H1 (cell line): Measurements from ENCODE around the gene KIDINS220. TPM values are rescaled to one million over a fixed set of nuclear protein-coding genes. Genes with fewer than 3 reads are reported as not detected.
A peak's percentile ranks its signal among the peaks of the same experiment; 100 is the strongest.

Experiments
- CTCF ChIA-PET: fragments of 300-600 bp; sonication (Branson Sonifier 250); formaldehyde crosslinking; loops from one replicate; lab custom pipeline; 2021; ENCODE audit not compliant: partially characterized antibody; lab: Charles Lee
- POLR2A ChIA-PET: fragments of 300-600 bp; sonication (Branson Sonifier 250); formaldehyde crosslinking; loops from one replicate; lab custom pipeline; 2021; ENCODE audit warnings: inconsistent platforms; ENCODE audit not compliant: partially characterized antibody; lab: Charles Lee
- DNase-seq, 2 experiments: peaks; one replicate each; pipeline versions ENCODE4 v3.0.0 to v3.0.0-alpha.2; 2010 to 2022; ENCODE audit warnings: low spot score in 2 of 2, low read depth in 1 of 2, mixed read lengths in 1 of 2
- FAIRE-seq: peaks from 2 replicates; lab custom pipeline; 2011; peaks lifted over from hg19 to GRCh38; lab: Jason Lieb, UNC
- H2AFZ ChIP-seq: 2 replicates; pipeline ENCODE4 v1.8.1; 2012; ENCODE audit warnings: low read length, inconsistent platforms
- H2AK5ac ChIP-seq: 2 replicates; pipeline ENCODE4 v1.6.1; 2013; ENCODE audit warnings: low read depth, low read length
- H2BK120ac ChIP-seq: replicated peaks from 2 replicates; pipeline ENCODE3; 2013; ENCODE audit warnings: low read depth, low read length, inconsistent platforms
- H2BK12ac ChIP-seq: 2 replicates; pipeline ENCODE4 v1.6.1; 2013; ENCODE audit warnings: low read depth, low read length
- H2BK15ac ChIP-seq: 2 replicates; pipeline ENCODE4 v1.6.1; 2013; ENCODE audit warnings: low read length
- H2BK20ac ChIP-seq: 2 replicates; pipeline ENCODE4 v1.6.1; 2013; ENCODE audit warnings: low read length
- H2BK5ac ChIP-seq: 2 replicates; pipeline ENCODE4 v1.6.1; 2013; ENCODE audit warnings: low read depth, low read length
- H3K14ac ChIP-seq: 2 replicates; pipeline ENCODE4 v1.6.1; 2013; ENCODE audit warnings: inconsistent platforms; ENCODE audit not compliant: insufficient read length
- H3K18ac ChIP-seq: 2 replicates; pipeline ENCODE4 v1.6.1; 2013; ENCODE audit warnings: low read length; ENCODE audit errors: extremely low read depth
- H3K23ac ChIP-seq: 2 replicates; pipeline ENCODE4 v1.6.1; 2013; ENCODE audit warnings: inconsistent platforms; ENCODE audit not compliant: insufficient read length
- H3K23me2 ChIP-seq: 2 replicates; pipeline ENCODE4 v1.6.1; 2013; ENCODE audit warnings: low read depth, low read length
- H3K27ac ChIP-seq: 2 replicates; pipeline ENCODE4 v1.6.1; 2011; ENCODE audit warnings: low read depth, low read length, inconsistent platforms
- H3K27me3 ChIP-seq, 4 experiments: replicated peaks in 1 of 4; 1 replicate in 1 of 4; 2 replicates in 3 of 4; pipeline versions ENCODE4 v1.6.1 to v1.8.1; 2011 to 2013; ENCODE audit warnings: low read length in 3 of 4, mild to moderate bottlenecking in 3 of 4, inconsistent platforms in 2 of 4, mixed read lengths in 2 of 4, moderate library complexity in 1 of 4; ENCODE audit not compliant: control insufficient read depth in 3 of 4, insufficient read depth in 3 of 4; ENCODE audit errors: extremely low read depth in 1 of 4
- H3K36me3 ChIP-seq, 4 experiments: 2 replicates each; pipeline versions ENCODE4 v1.6.1 to v1.8.1; 2011 to 2013; ENCODE audit warnings: mild to moderate bottlenecking in 4 of 4, low read length in 3 of 4, moderate library complexity in 2 of 4, control low read depth in 1 of 4, inconsistent platforms in 1 of 4; ENCODE audit not compliant: insufficient read depth in 4 of 4, control insufficient read depth in 2 of 4
- H3K4ac ChIP-seq: replicated peaks from 2 replicates; pipeline ENCODE3; 2013; ENCODE audit warnings: low read length, low read depth, mixed read lengths, inconsistent platforms; ENCODE audit not compliant: insufficient read length
- H3K4me1 ChIP-seq, 4 experiments: replicated peaks in 1 of 4; 1 replicate in 1 of 4; 2 replicates in 3 of 4; pipeline versions ENCODE4 v1.6.1 to v1.8.1; 2011 to 2013; ENCODE audit warnings: low read length in 3 of 4, inconsistent platforms in 2 of 4, mixed read lengths in 1 of 4; ENCODE audit not compliant: insufficient read depth in 4 of 4, control insufficient read depth in 3 of 4
- H3K4me2 ChIP-seq, 2 experiments: 2 replicates each; pipeline versions ENCODE4 v1.6.1 to v1.8.1; 2011 to 2013; ENCODE audit warnings: low read depth in 2 of 2, low read length in 2 of 2, control low read depth in 1 of 2, inconsistent platforms in 1 of 2, mild to moderate bottlenecking in 1 of 2; ENCODE audit not compliant: insufficient read depth in 1 of 2
- H3K4me3 ChIP-seq, 4 experiments: fragments of 200-600, 300-600 bp in 1 of 4; sonication (generic), shearing (Covaris generic), sonication (Bioruptor Twin) in 1 of 4; 2 replicates each; pipeline versions ENCODE4 v1.5.1 to v1.8.1; 2011 to 2016; ENCODE audit warnings: low read length in 4 of 4, low read depth in 3 of 4, control low read depth in 2 of 4, inconsistent platforms in 2 of 4, mild to moderate bottlenecking in 2 of 4, mixed read lengths in 1 of 4, moderate library complexity in 1 of 4; ENCODE audit not compliant: insufficient read depth in 2 of 4; ENCODE audit errors: extremely low read depth in 1 of 4
- H3K56ac ChIP-seq: replicated peaks from 2 replicates; pipeline ENCODE3; 2013; ENCODE audit warnings: low read depth, mild to moderate bottlenecking, mixed read lengths, low read length, inconsistent platforms; ENCODE audit not compliant: insufficient read length
- H3K79me1 ChIP-seq: 2 replicates; pipeline ENCODE4 v1.6.1; 2013; ENCODE audit warnings: low read depth, low read length, control low read depth
- H3K79me2 ChIP-seq, 2 experiments: 2 replicates each; pipeline versions ENCODE4 v1.6.1 to v1.8.1; 2012 to 2013; ENCODE audit warnings: low read length in 2 of 2, mild to moderate bottlenecking in 2 of 2, inconsistent platforms in 1 of 2; ENCODE audit not compliant: insufficient read depth in 2 of 2, control insufficient read depth in 1 of 2
- H3K9ac ChIP-seq, 4 experiments: replicated peaks in 1 of 4; 1 replicate in 1 of 4; 2 replicates in 3 of 4; pipeline versions ENCODE4 v1.6.1 to v1.8.1; 2011 to 2013; ENCODE audit warnings: low read depth in 3 of 4, low read length in 3 of 4, control low read depth in 2 of 4, mild to moderate bottlenecking in 2 of 4, moderate library complexity in 2 of 4, inconsistent platforms in 1 of 4; ENCODE audit errors: extremely low read depth in 1 of 4
- H3K9me3 ChIP-seq, 2 experiments: 2 replicates each; pipeline versions ENCODE4 v1.6.1 to v1.8.1; 2012 to 2013; ENCODE audit warnings: mild to moderate bottlenecking in 2 of 2, moderate library complexity in 2 of 2, control low read depth in 1 of 2, inconsistent platforms in 1 of 2, low read depth in 1 of 2, low read length in 1 of 2, mixed read lengths in 1 of 2; ENCODE audit not compliant: insufficient read depth in 2 of 2
- H4K20me1 ChIP-seq, 2 experiments: replicated peaks in 1 of 2; 2 replicates each; pipeline versions ENCODE3 to v1.8.1; 2011 to 2013; ENCODE audit warnings: inconsistent platforms in 2 of 2, low read length in 2 of 2, mild to moderate bottlenecking in 1 of 2; ENCODE audit not compliant: insufficient read depth in 2 of 2, control insufficient read depth in 1 of 2
- H4K5ac ChIP-seq: 2 replicates; pipeline ENCODE4 v1.6.1; 2013; ENCODE audit warnings: low read length, low read depth, mixed read lengths, inconsistent platforms; ENCODE audit not compliant: insufficient read length
- H4K8ac ChIP-seq: 2 replicates; pipeline ENCODE4 v1.8.0; 2013; ENCODE audit warnings: mild to moderate bottlenecking, moderate library complexity, low read length, inconsistent platforms; ENCODE audit not compliant: insufficient read depth; ENCODE audit errors: extremely low read depth
- H4K91ac ChIP-seq: replicated peaks from 2 replicates; pipeline ENCODE3; 2013; ENCODE audit warnings: low read length, mixed read lengths, inconsistent platforms; ENCODE audit not compliant: insufficient read length
- ATF3 ChIP-seq: IDR thresholded peaks from 2 replicates; pipeline ENCODE4 v1.6.1; 2011; ENCODE audit warnings: low read depth, mild to moderate bottlenecking, low read length; ENCODE audit not compliant: insufficient read depth
- BACH1 ChIP-seq: IDR thresholded peaks from 2 replicates; pipeline ENCODE4 v1.6.1; 2012; ENCODE audit warnings: low read length, improper control_type of control experiment
- EGR1 ChIP-seq: IDR thresholded peaks from 2 replicates; pipeline ENCODE4 v1.6.1; 2011; ENCODE audit warnings: low read depth, low read length, borderline replicate concordance
- EP300 ChIP-seq, 2 experiments: IDR thresholded peaks; 1 replicate in 1 of 2; 2 replicates in 1 of 2; pipeline ENCODE4 v1.6.1; 2011 to 2012; ENCODE audit warnings: low read depth in 2 of 2, low read length in 2 of 2, mild to moderate bottlenecking in 2 of 2, borderline replicate concordance in 1 of 2, inconsistent platforms in 1 of 2, moderate library complexity in 1 of 2
- MAFK ChIP-seq: IDR thresholded peaks from 2 replicates; pipeline ENCODE4 v1.6.1; 2012; ENCODE audit warnings: low read depth, mild to moderate bottlenecking, improper control_type of control experiment, low read length
- RBBP5 ChIP-seq: IDR thresholded peaks from 2 replicates; pipeline ENCODE4 v1.7.1; 2012; ENCODE audit warnings: low read depth, mild to moderate bottlenecking, inconsistent platforms, low read length, moderate library complexity, borderline replicate concordance
- ZNF274 ChIP-seq: IDR thresholded peaks from 2 replicates; pipeline ENCODE4 v1.7.0; 2012; ENCODE audit warnings: low read length, borderline replicate concordance; ENCODE audit errors: extremely low read depth
- WGBS, 2 experiments: shearing (Covaris generic) in 1 of 2; methylation state at CpG; one replicate each; pipeline versions ENCODE4 v1.1.6 to v1.1.7; 2013 to 2015; ENCODE audit warnings: low lambda C conversion rate in 2 of 2, mixed read lengths in 2 of 2, inconsistent platforms in 1 of 2, low coverage in 1 of 2, missing lambda C conversion rate in 1 of 2; ENCODE audit not compliant: insufficient replicate concordance in 2 of 2, insufficient coverage in 1 of 2, insufficient read length in 1 of 2; ENCODE audit errors: extremely low coverage in 1 of 2, missing lambda C conversion rate in 1 of 2; 5-methylcytosine and 5-hydroxymethylcytosine counted together
- polyA plus RNA-seq, 7 experiments: library from polyadenylated mRNA; depleted of rRNA in 3 of 7; stranded (reverse) in 5 of 7; unstranded in 2 of 7; fragments of >200 nt in 5 of 7; fragments of 200-250 nt in 2 of 7; gene quantifications; 1 replicate in 5 of 7; 2 replicates in 1 of 7; 4 replicates in 1 of 7; pipeline versions ENCODE4 v1.2.1 to v1.2.3, GENCODE V29; 2011 to 2013; ENCODE audit warnings: missing spikeins in 2 of 7, mixed read lengths in 2 of 7
- total RNA-seq: library from RNA; stranded (reverse); fragmentation: NEBNext Ultra II Directional; extraction: Animal tissue kit (Norgen Biotek cat#: 25700); gene quantifications from 2 replicates; pipeline ENCODE4 v1.2.1, GENCODE V29; 2021

Gene KIDINS220
- total and polyA plus RNA-seq, 2 of the 8 experiments (the other 6 are each of a cell fraction or from before 2014, with no cell fraction given) = 21.2 to 27.1 TPM

- no peak overlapping the region for H3K9ac ChIP-seq
- peaks cover 0 to 4% of the 10 kb centered on the region in 2 experiments for H4K20me1 ChIP-seq
- peaks cover 0 to 11% of the 10 kb centered on the region in 2 experiments; a peak in 1 of 4 replicates for H3K79me2 ChIP-seq
- no peaks in the 10 kb centered on the region for H3K27me3 ChIP-seq
- POLR2A ChIA-PET = interaction anchor here (0.6 to 0.7 kb wide), 2 partner anchors 9 to 168 kb away, joined by 3 read pairs; no protein-coding TSS in a partner anchor
- H2BK5ac ChIP-seq = no peak overlapping the region
- no peak for FAIRE-seq
- no peak overlapping the region for H3K4me2 ChIP-seq
- H3K23ac ChIP-seq = no peak overlapping the region
- H4K8ac ChIP-seq = peak overlapping the region; percentile 37; the same call in 1 of the 2 replicates
- H3K9me3 ChIP-seq = no peaks in the 10 kb centered on the region
- no peak for TF ChIP-seq ZNF274
- TF ChIP-seq RBBP5 = no peak
- TF ChIP-seq MAFK = peak; percentile 5; the same call in 1 of the 2 replicates
- TF ChIP-seq ATF3 = peak; percentile 49
- TF ChIP-seq EP300 (IDR thresholded peaks at IDR 0.05; ENCODE audit: borderline replicate concordance in 1 of 2, low read depth in 2 of 2, low read length in 2 of 2) = no peak
- no peak for TF ChIP-seq EGR1
- TF ChIP-seq BACH1 = peak; percentile 63
- H4K91ac ChIP-seq = no peak overlapping the region
- DNase-seq = no peak
- no peak overlapping the region for H4K5ac ChIP-seq
- no peaks in the 10 kb centered on the region for H3K23me2 ChIP-seq
- peaks cover 0 to 3% (median 0%) of the 10 kb centered on the region in 4 experiments; a peak in 2 of 8 replicates for H3K36me3 ChIP-seq
- 0 out of 2 replicates have a peak overlapping the region, but pooled peaks have one; percentile 43 for H2BK12ac ChIP-seq
- H3K4ac ChIP-seq = no peak overlapping the region
- H3K79me1 ChIP-seq = no peaks in the 10 kb centered on the region; the same call in 1 of the 2 replicates
- no peak overlapping the region for H2BK20ac ChIP-seq
- no peak overlapping the region for H2AFZ ChIP-seq
- WGBS, 2 experiments = 97% methylated on average over 2 of the region's 2 CpGs; no CpG with 5 or more reads in 1 of the 2 experiments
- peaks cover 0 to 3% (median 1%) of the 10 kb centered on the region in 4 experiments; a peak in 3 of 7 replicates for H3K4me1 ChIP-seq
- CTCF ChIA-PET = interaction anchor here (0.6 to 0.7 kb wide), 2 partner anchors 40 to 361 kb away, joined by 3 to 4 read pairs; no protein-coding TSS in a partner anchor
- H2BK15ac ChIP-seq = no peak overlapping the region
- no peak overlapping the region for H3K18ac ChIP-seq
- no peak overlapping the region for H3K27ac ChIP-seq
- H2AK5ac ChIP-seq = no peak overlapping the region
- H2BK120ac ChIP-seq = no peak overlapping the region
- no peak overlapping the region for H3K4me3 ChIP-seq
- H3K14ac ChIP-seq = no peak overlapping the region
- H3K56ac ChIP-seq = no peak overlapping the region
These were observed 9.7 kb downstream of the KIDINS220 start for GRCh38 chr2:8827729-8828128.
